HEK293 (cell line): ENCODE measurements around the gene MASP2.

ENCODE experiments used
- CTCF ChIA-PET: fragments of 350-600 bp; formaldehyde crosslinking; extraction: SDS; loops from one replicate; lab custom pipeline; 2021; ENCODE audit warnings: antibody characterized with exemption; lab: Yijun Ruan, JAX
- POLR2A ChIA-PET: fragments of 300-600 bp; formaldehyde crosslinking; extraction: SDS; loops from one replicate; lab custom pipeline; 2020; ENCODE audit warnings: antibody characterized with exemption, inconsistent platforms; lab: Yijun Ruan, JAX
- H3K27ac ChIP-seq: fragments of 200-500 bp; sonication (Bioruptor generic); 2 replicates; pipeline ENCODE4 v1.5.1; 2014; ENCODE audit warnings: low read depth, low read length, control low read depth, inconsistent platforms; ENCODE audit errors: extremely low read depth
- H3K36me3 ChIP-seq, 2 experiments: fragments of 200-500 bp in 1 of 2; sonication (Bioruptor generic) in 1 of 2; 1 replicate in 1 of 2; 2 replicates in 1 of 2; pipeline ENCODE4 v1.5.1; 2014 to 2017; ENCODE audit warnings: inconsistent platforms in 2 of 2, low read length in 2 of 2; ENCODE audit not compliant: control insufficient read depth in 2 of 2, insufficient read depth in 1 of 2
- H3K4me1 ChIP-seq: fragments of 200-500 bp; sonication (Bioruptor generic); 2 replicates; pipeline ENCODE4 v1.5.1; 2014; ENCODE audit warnings: mild to moderate bottlenecking, low read length, inconsistent platforms; ENCODE audit not compliant: control insufficient read depth, insufficient read depth
- H3K4me3 ChIP-seq: 2 replicates; pipeline ENCODE4 v1.5.1; 2011; ENCODE audit warnings: low read depth, mild to moderate bottlenecking, control low read depth, low read length, moderate library complexity
- H3K9me3 ChIP-seq: fragments of 200-500 bp; sonication (Bioruptor generic); 2 replicates; pipeline ENCODE4 v1.5.1; 2014; ENCODE audit warnings: low read depth, low read length, inconsistent platforms; ENCODE audit not compliant: control insufficient read depth, insufficient read depth
- CTCF ChIP-seq: fragments of 450-650 bp; formaldehyde crosslinking; IDR thresholded peaks from 2 replicates; pipeline ENCODE4 v1.5.1; 2016; ENCODE audit warnings: missing biosample characterization, missing genetic modification characterization
- GLIS1 ChIP-seq: fragments of 450-650 bp; formaldehyde crosslinking; IDR thresholded peaks from 2 replicates; pipeline ENCODE4 v1.5.1; 2016; ENCODE audit warnings: missing biosample characterization, missing genetic modification characterization
- INSM2 ChIP-seq: fragments of 450-650 bp; formaldehyde crosslinking; IDR thresholded peaks from 2 replicates; pipeline ENCODE4 v1.5.1; 2016; ENCODE audit warnings: missing biosample characterization, missing genetic modification characterization
- KLF10 ChIP-seq: fragments of 450-650 bp; IDR thresholded peaks from 2 replicates; pipeline ENCODE4 v1.5.1; 2018; ENCODE audit warnings: missing biosample characterization, mild to moderate bottlenecking, missing genetic modification characterization
- PATZ1 ChIP-seq: fragments of 450-650 bp; formaldehyde crosslinking; IDR thresholded peaks from 2 replicates; pipeline ENCODE4 v1.5.1; 2016; ENCODE audit warnings: missing biosample characterization, missing genetic modification characterization
- PRDM6 ChIP-seq: fragments of 450-650 bp; formaldehyde crosslinking; IDR thresholded peaks from 2 replicates; pipeline ENCODE4 v1.5.1; 2017; ENCODE audit warnings: missing biosample characterization, missing genetic modification characterization
- SCRT1 ChIP-seq: fragments of 450-650 bp; formaldehyde crosslinking; IDR thresholded peaks from 2 replicates; pipeline ENCODE4 v1.5.1; 2016; ENCODE audit warnings: missing biosample characterization, missing genetic modification characterization, borderline replicate concordance
- ZBTB48 ChIP-seq: fragments of 450-650 bp; formaldehyde crosslinking; IDR thresholded peaks from 2 replicates; pipeline ENCODE4 v1.5.1; 2016; ENCODE audit warnings: missing biosample characterization, missing genetic modification characterization
- ZNF140 ChIP-seq: fragments of 450-650 bp; formaldehyde crosslinking; IDR thresholded peaks from 2 replicates; pipeline ENCODE4 v1.5.1; 2016; ENCODE audit warnings: missing biosample characterization, missing genetic modification characterization
- ZNF292 ChIP-seq: fragments of 450-650 bp; formaldehyde crosslinking; IDR thresholded peaks from 2 replicates; pipeline ENCODE4 v1.5.1; 2016; ENCODE audit warnings: low read depth, missing biosample characterization, missing genetic modification characterization, borderline replicate concordance
- ZNF341 ChIP-seq: fragments of 450-650 bp; formaldehyde crosslinking; IDR thresholded peaks from 2 replicates; pipeline ENCODE4; 2016; ENCODE audit warnings: low read depth, missing biosample characterization, missing genetic modification characterization
- ZNF548 ChIP-seq: fragments of 450-650 bp; formaldehyde crosslinking; IDR thresholded peaks from 2 replicates; pipeline ENCODE4 v1.5.1; 2016; ENCODE audit warnings: missing biosample characterization, missing genetic modification characterization
- ZNF571 ChIP-seq: fragments of 450-650 bp; formaldehyde crosslinking; IDR thresholded peaks from 2 replicates; pipeline ENCODE4 v1.5.0; 2017; ENCODE audit warnings: missing biosample characterization, missing genetic modification characterization
- TF ChIP-seq, protein P1 (sequence below): fragments of 450-650 bp; formaldehyde crosslinking; IDR thresholded peaks from 2 replicates; pipeline ENCODE4 v1.5.1; 2016; ENCODE audit warnings: missing biosample characterization, missing genetic modification characterization
- TF ChIP-seq, protein P2 (sequence below): fragments of 450-650 bp; formaldehyde crosslinking; IDR thresholded peaks from 2 replicates; pipeline ENCODE4 v1.5.1; 2016; ENCODE audit warnings: missing biosample characterization, missing genetic modification characterization

MASP2 gene

DNA sequence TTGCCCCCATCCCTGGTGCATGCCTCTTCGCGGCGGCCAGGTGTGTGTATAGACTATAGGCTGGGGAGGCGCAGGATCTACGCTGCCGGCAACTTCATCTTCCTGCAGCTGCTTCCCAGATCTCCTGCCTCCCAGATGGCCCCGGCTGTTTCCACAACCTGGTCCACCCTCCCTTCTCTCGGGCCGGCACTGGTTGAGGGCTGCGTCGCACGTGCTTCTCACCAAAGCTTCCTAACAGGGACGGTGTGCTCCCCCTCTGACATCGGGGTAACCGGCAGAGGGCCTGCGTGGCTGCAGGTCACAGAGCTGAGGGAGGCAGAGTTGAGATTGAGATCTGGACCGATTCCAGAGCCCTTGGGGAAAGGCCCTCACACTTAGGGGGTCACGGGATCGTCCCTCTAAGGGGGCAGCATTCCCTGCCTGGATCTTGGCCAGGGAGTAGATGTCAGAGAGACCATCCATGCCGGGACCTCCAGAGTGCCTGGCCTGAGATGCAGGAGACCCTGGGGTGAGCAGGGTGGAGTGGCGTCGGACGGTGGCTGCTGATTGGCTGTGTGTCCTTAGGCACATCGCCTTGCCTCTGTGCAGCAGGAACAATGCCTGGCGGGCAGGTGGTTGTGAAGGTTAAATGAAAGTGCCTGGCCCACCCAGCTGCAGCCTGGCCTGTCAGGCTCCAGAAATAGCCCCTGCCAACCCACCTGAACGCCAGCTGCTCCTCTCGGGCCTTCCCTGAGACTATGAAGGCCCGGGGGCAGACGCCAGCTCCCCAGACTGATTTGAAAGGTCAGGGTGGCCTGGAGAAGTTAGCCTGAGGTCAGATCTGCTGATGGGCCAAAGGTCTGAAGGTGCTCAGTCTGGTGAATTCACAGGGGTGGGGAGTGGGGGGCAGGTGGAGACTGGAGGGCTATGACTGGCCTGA is 6.1 kb upstream of the MASP2 start:
- no peak overlapping the region for H3K4me3 ChIP-seq
- TF ChIP-seq SCRT1 (tag by site-specific recombination) (no peak), PRDM6 (tag by site-specific recombination) (no peak), ZNF292 (tag by site-specific recombination) (no peak), PATZ1 (tag by site-specific recombination) (peak; percentile 30; the same call in 1 of the 2 replicates), ZNF140 (tag by site-specific recombination) (no peak), GLIS1 (0 out of 2 replicates have a peak, but pooled peaks have one; percentile 9), ZNF341 (tag by site-specific recombination) (peak; percentile 98), ZNF571 (tag by site-specific recombination) (no peak), ZBTB48 (tag by site-specific recombination) (peak; percentile 39; the same call in 1 of the 2 replicates), INSM2 (tag by site-specific recombination) (no peak), ZNF548 (tag by site-specific recombination) (no peak), CTCF (peak; percentile 36; the same call in 1 of the 2 replicates), KLF10 (no peak)
- TF ChIP-seq, protein P1, sequence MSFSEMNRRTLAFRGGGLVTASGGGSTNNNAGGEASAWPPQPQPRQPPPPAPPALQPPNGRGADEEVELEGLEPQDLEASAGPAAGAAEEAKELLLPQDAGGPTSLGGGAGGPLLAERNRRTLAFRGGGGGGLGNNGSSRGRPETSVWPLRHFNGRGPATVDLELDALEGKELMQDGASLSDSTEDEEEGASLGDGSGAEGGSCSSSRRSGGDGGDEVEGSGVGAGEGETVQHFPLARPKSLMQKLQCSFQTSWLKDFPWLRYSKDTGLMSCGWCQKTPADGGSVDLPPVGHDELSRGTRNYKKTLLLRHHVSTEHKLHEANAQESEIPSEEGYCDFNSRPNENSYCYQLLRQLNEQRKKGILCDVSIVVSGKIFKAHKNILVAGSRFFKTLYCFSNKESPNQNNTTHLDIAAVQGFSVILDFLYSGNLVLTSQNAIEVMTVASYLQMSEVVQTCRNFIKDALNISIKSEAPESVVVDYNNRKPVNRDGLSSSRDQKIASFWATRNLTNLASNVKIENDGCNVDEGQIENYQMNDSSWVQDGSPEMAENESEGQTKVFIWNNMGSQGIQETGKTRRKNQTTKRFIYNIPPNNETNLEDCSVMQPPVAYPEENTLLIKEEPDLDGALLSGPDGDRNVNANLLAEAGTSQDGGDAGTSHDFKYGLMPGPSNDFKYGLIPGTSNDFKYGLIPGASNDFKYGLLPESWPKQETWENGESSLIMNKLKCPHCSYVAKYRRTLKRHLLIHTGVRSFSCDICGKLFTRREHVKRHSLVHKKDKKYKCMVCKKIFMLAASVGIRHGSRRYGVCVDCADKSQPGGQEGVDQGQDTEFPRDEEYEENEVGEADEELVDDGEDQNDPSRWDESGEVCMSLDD (tag by site-specific recombination): peak; percentile 51; the same call in 1 of the 2 replicates
- TF ChIP-seq, protein P2, sequence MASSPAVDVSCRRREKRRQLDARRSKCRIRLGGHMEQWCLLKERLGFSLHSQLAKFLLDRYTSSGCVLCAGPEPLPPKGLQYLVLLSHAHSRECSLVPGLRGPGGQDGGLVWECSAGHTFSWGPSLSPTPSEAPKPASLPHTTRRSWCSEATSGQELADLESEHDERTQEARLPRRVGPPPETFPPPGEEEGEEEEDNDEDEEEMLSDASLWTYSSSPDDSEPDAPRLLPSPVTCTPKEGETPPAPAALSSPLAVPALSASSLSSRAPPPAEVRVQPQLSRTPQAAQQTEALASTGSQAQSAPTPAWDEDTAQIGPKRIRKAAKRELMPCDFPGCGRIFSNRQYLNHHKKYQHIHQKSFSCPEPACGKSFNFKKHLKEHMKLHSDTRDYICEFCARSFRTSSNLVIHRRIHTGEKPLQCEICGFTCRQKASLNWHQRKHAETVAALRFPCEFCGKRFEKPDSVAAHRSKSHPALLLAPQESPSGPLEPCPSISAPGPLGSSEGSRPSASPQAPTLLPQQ: no peak
- TF ChIP-seq, all 188 proteins: peak for 6
- ChIA-PET CTCF (interaction anchor here (1.1 kb wide), 1 partner anchor 15 kb away, joined by 4 read pairs; no protein-coding TSS in a partner anchor), POLR2A (interaction anchor here (0.6 kb wide), 1 partner anchor 11 kb away, joined by 3 read pairs; no protein-coding TSS in a partner anchor)
- Histone ChIP-seq H3K4me1 (no peaks in the 10 kb centered on the region), H3K36me3 (peaks cover 15 to 48% of the 10 kb centered on the region in 2 experiments; a peak in 2 of 3 replicates), H3K9me3 (no peaks in the 10 kb centered on the region), H3K27ac (no peak overlapping the region)
